HG03280 (cell line): ENCODE data around the gene LRRC8B.
"Not testable (repeated sequence)": the region's sequence is repeated elsewhere in the genome, so short reads cannot be mapped to it uniquely, and the experiment has no call there.

Experiments
- ATAC-seq: cut with Tn5 transposase; IDR thresholded peaks from one replicate; pipeline ENCODE4 v1.9.1; 2021; ENCODE audit warnings: mild to moderate bottlenecking, moderate library complexity; ENCODE audit not compliant: unreplicated experiment

LRRC8B gene

DNA sequence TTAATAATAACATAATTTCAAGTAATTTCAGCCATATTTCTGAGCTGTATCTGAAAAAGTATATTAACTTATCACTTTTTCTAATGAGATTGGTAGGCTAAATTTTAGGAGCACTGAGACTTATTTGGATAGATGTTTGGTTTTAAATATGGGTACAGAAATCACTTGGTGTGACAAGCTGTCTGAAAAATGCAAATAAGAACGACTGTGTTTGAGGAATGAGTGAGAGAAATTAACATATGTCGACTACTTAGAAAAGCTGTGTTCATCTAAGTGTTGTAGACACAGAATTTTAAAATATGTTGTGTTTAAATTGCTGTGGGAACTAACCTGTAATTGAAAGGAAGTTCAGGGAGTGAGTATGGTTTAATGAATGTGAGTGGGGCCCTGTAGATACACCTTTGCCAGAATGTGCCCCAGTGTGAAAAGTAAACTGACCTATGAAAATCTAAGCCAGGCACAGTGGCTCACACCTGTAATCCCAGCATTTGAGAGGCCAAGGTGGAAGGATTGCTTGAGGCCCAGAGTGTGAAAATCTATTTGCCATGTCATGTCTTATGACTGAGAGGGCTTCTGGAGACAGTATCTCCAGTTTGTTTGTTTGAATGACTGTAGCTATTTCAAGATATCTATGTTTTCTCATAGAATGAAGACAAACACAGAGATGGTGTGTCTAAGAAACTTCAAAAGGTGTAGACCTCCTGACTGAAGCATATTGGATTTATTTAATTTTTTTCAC lies 54.5 kb downstream of the LRRC8B start:
- ATAC-seq: no peak

GRCh38 chr1:89580036-89580435 lies 55.4 kb downstream of the LRRC8B start:
- no peak for ATAC-seq

GRCh38 chr1:89581859-89582258 lies 57.2 kb downstream of the LRRC8B start:
- ATAC-seq: no peak

- no peak for ATAC-seq
Observed at GRCh38 chr1:89582571-89582970, 57.9 kb downstream of the LRRC8B start.

DNA sequence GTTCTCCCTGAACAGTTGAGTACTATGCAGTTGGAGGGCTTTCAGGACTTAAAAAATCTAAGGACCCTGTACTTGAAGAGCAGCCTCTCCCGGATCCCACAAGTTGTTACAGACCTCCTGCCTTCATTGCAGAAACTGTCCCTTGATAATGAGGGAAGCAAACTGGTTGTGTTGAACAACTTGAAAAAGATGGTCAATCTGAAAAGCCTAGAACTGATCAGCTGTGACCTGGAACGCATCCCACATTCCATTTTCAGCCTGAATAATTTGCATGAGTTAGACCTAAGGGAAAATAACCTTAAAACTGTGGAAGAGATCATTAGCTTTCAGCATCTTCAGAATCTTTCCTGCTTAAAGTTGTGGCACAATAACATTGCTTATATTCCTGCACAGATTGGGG lies 59.6 kb downstream of the LRRC8B start:
- ATAC-seq: no peak

DNA sequence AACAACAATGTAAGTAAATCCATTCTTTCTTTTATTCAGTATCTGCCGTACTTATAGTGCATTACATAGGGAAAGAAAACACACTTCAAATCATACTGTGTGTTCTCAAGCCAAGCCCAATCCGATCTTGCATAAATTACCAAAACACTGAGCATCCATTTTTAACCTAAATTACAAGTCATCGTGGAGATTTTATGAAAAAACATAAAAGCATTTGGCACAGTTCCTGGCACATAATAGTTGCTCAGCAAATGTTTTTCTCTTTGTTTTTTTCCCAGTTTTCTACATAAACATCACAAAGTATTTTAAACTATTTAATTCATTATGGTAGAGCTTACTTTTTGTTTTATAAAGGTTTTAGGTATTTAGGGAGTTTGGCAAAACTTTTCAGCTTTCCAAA lies 60.2 kb downstream of the LRRC8B start:
- no peak for ATAC-seq

DNA sequence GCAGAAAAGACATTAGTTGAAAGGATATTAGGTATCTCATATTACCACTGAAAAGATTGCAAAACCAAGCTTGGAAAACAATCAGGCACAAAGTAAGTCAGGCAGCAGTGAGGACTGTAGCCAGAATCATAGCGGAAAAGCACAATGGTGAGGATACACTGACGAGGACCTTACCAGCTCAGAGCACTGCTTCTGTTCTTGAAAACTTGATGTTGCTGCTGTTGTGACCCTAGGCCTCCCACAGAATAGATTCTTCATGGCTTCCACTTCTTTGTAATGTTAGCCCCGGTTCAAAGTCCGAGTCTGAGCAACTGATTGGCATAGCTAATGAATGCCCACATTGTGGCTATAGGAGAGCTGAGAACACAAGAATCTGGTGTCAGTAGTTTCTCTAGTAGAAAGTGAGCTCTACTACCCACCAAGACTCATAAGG lies 63.1 kb downstream of the LRRC8B start:
- ATAC-seq: no peak

DNA sequence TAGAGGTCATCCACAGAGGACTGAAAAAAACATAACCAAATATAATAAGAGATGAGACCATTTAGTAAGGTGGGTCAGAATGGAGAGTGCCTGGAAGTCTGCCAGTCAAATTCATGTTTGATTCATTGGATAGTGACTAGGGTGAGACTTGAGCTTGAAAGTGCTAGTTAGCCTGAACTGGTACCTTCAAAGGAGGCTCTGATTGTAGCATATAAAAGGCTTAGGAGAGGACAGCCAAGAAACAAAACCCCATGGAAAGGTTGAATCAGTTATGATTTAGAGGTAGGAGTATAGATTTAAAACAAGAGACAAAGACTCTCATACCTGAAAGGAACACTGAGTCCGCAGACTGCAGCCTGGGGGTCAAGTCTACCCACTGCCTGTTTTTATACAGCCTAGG lies 63.9 kb downstream of the LRRC8B start:
- ATAC-seq: no peak

GRCh38 chr1:89589515-89589914 lies 64.9 kb downstream of the LRRC8B start:
- no peak for ATAC-seq

- no peak for ATAC-seq
Observed at GRCh38 chr1:89590341-89591080, 65.9 kb downstream of the LRRC8B start.

DNA sequence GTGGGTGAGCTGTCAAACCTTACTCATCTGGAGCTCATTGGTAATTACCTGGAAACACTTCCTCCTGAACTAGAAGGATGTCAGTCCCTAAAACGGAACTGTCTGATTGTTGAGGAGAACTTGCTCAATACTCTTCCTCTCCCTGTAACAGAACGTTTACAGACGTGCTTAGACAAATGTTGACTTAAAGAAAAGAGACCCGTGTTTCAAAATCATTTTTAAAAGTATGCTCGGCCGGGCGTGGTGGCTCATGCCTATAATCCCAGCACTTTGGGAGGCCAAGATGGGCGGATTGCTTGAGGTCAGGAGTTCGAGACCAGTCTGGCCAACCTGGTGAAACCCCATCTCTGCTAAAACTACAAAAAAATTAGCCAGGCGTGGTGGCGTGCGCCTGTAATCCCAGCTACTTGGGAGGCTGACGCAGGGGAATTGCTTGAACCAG lies 68.3 kb downstream of the LRRC8B start:
- not testable (repeated sequence) for ATAC-seq

GRCh38 chr1:89594096-89594740 lies 69.6 kb downstream of the LRRC8B start:
- ATAC-seq: no peak

- no peak for ATAC-seq
Observed at GRCh38 chr1:89596698-89597097, 72.1 kb downstream of the LRRC8B start.

GRCh38 chr1:89598450-89599331 lies 74.1 kb downstream of the LRRC8B start:
- ATAC-seq: no peak

- ATAC-seq: no peak
Observed at GRCh38 chr1:89599332-89599630, 74.7 kb downstream of the LRRC8B start.

DNA sequence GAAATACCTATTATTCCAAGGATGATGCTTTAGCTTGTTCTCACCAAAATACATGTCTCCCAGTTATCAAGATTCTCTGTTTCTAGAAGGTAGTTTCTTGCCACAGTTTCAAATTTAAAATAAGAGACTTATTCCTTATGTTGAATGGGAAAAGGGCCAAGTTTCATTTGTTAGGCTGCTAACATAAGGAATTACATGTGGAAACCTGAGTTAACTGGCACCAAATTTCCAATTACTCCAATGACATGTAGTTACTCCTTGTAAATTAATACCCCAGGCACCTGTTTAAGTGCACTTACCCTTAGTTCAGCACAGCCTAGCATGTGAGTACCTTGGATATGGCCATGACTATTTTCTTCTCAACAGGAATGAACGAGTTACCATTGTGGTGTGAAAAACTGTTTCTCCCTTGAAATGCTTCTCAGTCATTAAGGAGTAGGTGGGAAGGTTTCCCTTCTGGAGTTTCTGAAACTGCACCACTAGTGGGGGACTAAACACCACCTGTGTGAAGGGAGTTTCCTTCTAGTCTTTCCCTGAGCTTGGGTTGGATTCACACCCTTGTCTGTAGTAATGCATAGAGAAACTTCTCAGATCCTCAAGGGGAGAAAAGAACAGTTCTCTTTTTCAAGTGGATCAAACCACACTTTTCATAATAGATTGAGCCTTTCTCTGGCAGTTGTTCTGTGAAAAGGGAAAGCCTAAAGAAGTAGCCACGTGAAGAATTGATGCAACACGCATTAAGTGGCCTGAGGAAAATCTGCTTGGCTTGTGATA lies 76.0 kb downstream of the LRRC8B start:
- ATAC-seq: no peak

DNA sequence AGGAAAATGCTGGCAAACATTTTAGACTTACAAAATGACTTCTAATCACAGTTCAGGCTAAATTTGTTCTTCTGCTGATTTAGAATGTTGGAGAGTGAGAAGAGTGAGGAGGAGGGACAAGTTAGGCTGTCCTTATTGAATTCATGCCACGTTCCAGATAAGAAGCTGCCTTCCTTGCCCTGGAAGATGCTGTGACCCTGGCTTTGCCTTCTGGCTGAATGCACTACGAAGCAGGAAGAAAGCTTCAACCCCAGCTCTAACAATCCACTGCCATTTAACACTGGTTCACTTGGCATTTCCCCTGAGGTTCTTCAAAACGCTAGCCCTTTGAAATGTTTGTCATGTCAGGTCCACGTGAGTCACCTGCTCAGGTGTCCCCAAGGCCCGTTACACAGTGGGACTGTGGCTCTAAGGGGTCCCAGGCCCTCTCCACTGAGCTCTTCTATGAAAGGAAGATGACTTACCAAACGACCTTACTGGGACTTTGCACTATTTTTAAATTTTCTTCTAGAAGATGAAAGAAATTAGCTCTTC lies 78.3 kb downstream of the LRRC8B start:
- ATAC-seq: no peak

GRCh38 chr1:89603651-89604413 lies 79.2 kb downstream of the LRRC8B start:
- ATAC-seq: no peak

- ATAC-seq: no peak
Observed at GRCh38 chr1:89604414-89604735, 79.7 kb downstream of the LRRC8B start.
